Gastrocnemius medialis (tissue), 4 donors: ENCODE measurements around the gene POU6F1.

ENCODE experiments used
- CTCF ChIP-seq, 5 experiments: fragments of 450-650 bp in 3 of 5; fragments of 200-600 bp in 2 of 5; sonication (generic) in 2 of 5; IDR thresholded peaks in 4 of 5; conservative IDR thresholded peaks in 1 of 5; 1 replicate in 4 of 5; 2 replicates in 1 of 5; pipeline ENCODE4 v1.5.1; 2016 to 2019; ENCODE audit warnings: antibody characterized with exemption in 5 of 5, mild to moderate bottlenecking in 3 of 5, moderate library complexity in 3 of 5
- POLR2A ChIP-seq, 2 donors: fragments of 450-650 bp; IDR thresholded peaks; one replicate each; pipeline ENCODE4 v1.6.1; 2017; ENCODE audit warnings: antibody characterized with exemption in 2 of 2, mild to moderate bottlenecking in 2 of 2, moderate library complexity in 2 of 2

- no peak for TF ChIP-seq CTCF (IDR thresholded peaks at IDR 0.05 in 4 of 5, conservative IDR thresholded peaks at IDR 0.05 in 1 of 5)
- TF ChIP-seq POLR2A (IDR thresholded peaks at IDR 0.05): no peak
Observed at GRCh38 chr12:51245476-51246253, 27.8 kb upstream of the POU6F1 start.
